HCT116 (cell line): Measurements from ENCODE around the gene OTOP3. TPM values are rescaled to one million over a fixed set of nuclear protein-coding genes. Genes with fewer than 3 reads are reported as not detected.

ENCODE experiments used
- ATAC-seq: fragments of 200-7000 bp; cut with Tn5 transposase; 2 replicates; pipeline ENCODE4 v1.9.1; 2020; ENCODE audit warnings: mild to moderate bottlenecking, moderate library complexity
- BruUV-seq: library from RNA; stranded (reverse); fragments of 400-500 nt; replicated peaks from 2 replicates; lab custom pipeline; 2021; lab: Mats Ljungman, UMichigan
- CTCF ChIA-PET: fragments of 300-600 bp; sonication (Branson Sonifier 250); formaldehyde crosslinking; loops from one replicate; lab custom pipeline; 2021; ENCODE audit warnings: antibody characterized with exemption; lab: Charles Lee
- POLR2A ChIA-PET: fragments of 300-600, 350-600 bp; sonication (Branson Sonifier 250); formaldehyde crosslinking; loops from one replicate; lab custom pipeline; 2021; ENCODE audit warnings: antibody characterized with exemption; lab: Charles Lee
- RAD21 ChIA-PET, 2 experiments: fragments of 300-600 bp; sonication (Branson Sonifier 250); formaldehyde crosslinking; loops; one replicate each; lab custom pipeline; 2023; ENCODE audit warnings: low total read pairs in 2 of 2; ENCODE audit not compliant: uncharacterized antibody in 2 of 2, unreplicated experiment in 2 of 2, low non-redundant PET in 1 of 2; lab: Charles Lee
- DNase-seq: peaks from one replicate; pipeline ENCODE4 v3.0.0-alpha.2; 2010; ENCODE audit warnings: low read depth, low spot score
- H2AFZ ChIP-seq: fragments of 200-600 bp; shearing (Covaris generic), sonication (generic); 2 replicates; pipeline ENCODE4 v1.6.1; 2017; ENCODE audit warnings: low read depth, mixed run types, mixed read lengths, antibody characterized with exemption, low read length; ENCODE audit not compliant: poor library complexity, severe bottlenecking
- H3K27ac ChIP-seq: 2 replicates; pipeline ENCODE4 v1.5.1; 2012; ENCODE audit warnings: low read depth, low read length
- H3K27me3 ChIP-seq: fragments of 200-600 bp; sonication (generic); 2 replicates; pipeline ENCODE4 v1.6.1; 2016; ENCODE audit warnings: mixed run types, low read length, mixed read lengths; ENCODE audit not compliant: insufficient read depth
- H3K36me3 ChIP-seq, 2 experiments: fragments of 200-500 bp in 1 of 2; fragments of 200-600 bp in 1 of 2; sonication (Bioruptor generic) in 1 of 2; sonication (generic) in 1 of 2; 2 replicates each; pipeline versions ENCODE4 v1.5.1 to v1.6.1; 2014 to 2016; ENCODE audit warnings: low read length in 2 of 2, inconsistent platforms in 1 of 2, mixed read lengths in 1 of 2, mixed run types in 1 of 2; ENCODE audit not compliant: insufficient read depth in 2 of 2, control insufficient read depth in 1 of 2
- H3K4me1 ChIP-seq, 2 experiments: fragments of 200-600 bp in 1 of 2; sonication (generic) in 1 of 2; 2 replicates each; pipeline versions ENCODE4 v1.5.1 to v1.6.1; 2012 to 2017; ENCODE audit warnings: low read length in 2 of 2, inconsistent platforms in 1 of 2, mild to moderate bottlenecking in 1 of 2, mixed read lengths in 1 of 2, mixed run types in 1 of 2, moderate library complexity in 1 of 2; ENCODE audit not compliant: insufficient read depth in 2 of 2, control insufficient read depth in 1 of 2
- H3K4me2 ChIP-seq: fragments of 200-600 bp; sonication (generic); 2 replicates; pipeline ENCODE4 v1.6.1; 2017; ENCODE audit warnings: mixed run types, low read length, mixed read lengths
- H3K4me3 ChIP-seq, 2 experiments: fragments of 200-600 bp in 1 of 2; sonication (generic) in 1 of 2; replicated peaks in 1 of 2; 2 replicates each; pipeline ENCODE4 v1.5.1; 2011 to 2016; ENCODE audit warnings: low read length in 2 of 2, control low read depth in 1 of 2, low read depth in 1 of 2, mild to moderate bottlenecking in 1 of 2, mixed read lengths in 1 of 2, mixed run types in 1 of 2
- H3K79me2 ChIP-seq: fragments of 200-600 bp; sonication (generic); 2 replicates; pipeline ENCODE4 v1.6.1; 2017; ENCODE audit warnings: mild to moderate bottlenecking, mixed run types, low read length, moderate library complexity, mixed read lengths; ENCODE audit not compliant: insufficient read depth
- H3K9ac ChIP-seq: fragments of 200-600 bp; sonication (generic); 2 replicates; pipeline ENCODE4 v1.6.1; 2016; ENCODE audit warnings: low read length, mixed read lengths
- H3K9me2 ChIP-seq: fragments of 200-600 bp; sonication (generic), shearing (Covaris generic); 2 replicates; pipeline ENCODE4 v1.6.1; 2017; ENCODE audit warnings: mixed run types, mild to moderate bottlenecking, moderate library complexity; ENCODE audit not compliant: insufficient read depth
- H3K9me3 ChIP-seq, 2 experiments: fragments of 200-500 bp in 1 of 2; fragments of 200-600 bp in 1 of 2; sonication (Bioruptor generic) in 1 of 2; sonication (generic) in 1 of 2; 2 replicates each; pipeline ENCODE4 v1.6.1; 2014 to 2017; ENCODE audit warnings: low read length in 2 of 2, mixed read lengths in 2 of 2, inconsistent platforms in 1 of 2, low read depth in 1 of 2, mild to moderate bottlenecking in 1 of 2, mixed run types in 1 of 2, moderate library complexity in 1 of 2; ENCODE audit not compliant: control insufficient read depth in 1 of 2, insufficient read depth in 1 of 2
- H4K20me1 ChIP-seq: fragments of 200-600 bp; sonication (generic), shearing (Covaris generic); 2 replicates; pipeline ENCODE4 v1.6.1; 2017; ENCODE audit warnings: mixed run types, mild to moderate bottlenecking, moderate library complexity; ENCODE audit not compliant: insufficient read depth
- CBX3 ChIP-seq: IDR thresholded peaks from 2 replicates; pipeline ENCODE4 v1.6.1; 2012; ENCODE audit warnings: low read depth
- ELF1 ChIP-seq: IDR thresholded peaks from 2 replicates; pipeline ENCODE4 v1.6.1; 2012; ENCODE audit warnings: low read depth, borderline replicate concordance
- EZH2 ChIP-seq: fragments of 200-600 bp; sonication (generic); IDR thresholded peaks from 2 replicates; pipeline ENCODE4 v1.6.1; 2017; ENCODE audit warnings: antibody characterized with exemption, mixed run types
- JUND ChIP-seq: IDR thresholded peaks from 2 replicates; pipeline ENCODE4 v1.6.1; 2012
- POLR2A ChIP-seq: IDR thresholded peaks from 2 replicates; pipeline ENCODE4 v1.7.0; 2011; ENCODE audit warnings: borderline replicate concordance; ENCODE audit not compliant: insufficient read depth, insufficient read length; ENCODE audit errors: extremely low read depth
- SRF ChIP-seq: IDR thresholded peaks from 2 replicates; pipeline ENCODE4 v1.6.1; 2012; ENCODE audit warnings: low read depth
- TCF7L2 ChIP-seq: IDR thresholded peaks from 2 replicates; pipeline ENCODE4 v1.7.0; 2011; ENCODE audit warnings: borderline replicate concordance, inconsistent platforms; ENCODE audit not compliant: insufficient read depth, insufficient read length; ENCODE audit errors: extremely low read depth
- YY1 ChIP-seq: IDR thresholded peaks from 2 replicates; pipeline ENCODE4 v1.6.1; 2011; ENCODE audit warnings: low read length, low read depth, moderate library complexity, mild to moderate bottlenecking; ENCODE audit not compliant: insufficient replicate concordance; ENCODE audit errors: extremely low read depth
- ZFX ChIP-seq: fragments of 450-650 bp; IDR thresholded peaks from 2 replicates; pipeline ENCODE4 v1.6.1; 2017
- intact Hi-C: fragments of 100-400 bp; cut with micrococcal nuclease; formaldehyde crosslinking; loops from 2 replicates; pipeline ENCODE4 v1.10.0; 2022
- total RNA-seq: library from RNA; stranded (reverse); gene quantifications from one replicate; pipeline ENCODE4 v1.2.1, GENCODE V29; 2021; ENCODE audit not compliant: unreplicated experiment
- TF ChIP-seq, protein P1 (sequence below): IDR thresholded peaks from 2 replicates; pipeline ENCODE4 v1.6.1; 2011; ENCODE audit warnings: mild to moderate bottlenecking, low read length, moderate library complexity; ENCODE audit not compliant: insufficient replicate concordance; ENCODE audit errors: extremely low read depth

Gene OTOP3
- total RNA-seq, 1 experiment from 2014 or later = not detected

DNA sequence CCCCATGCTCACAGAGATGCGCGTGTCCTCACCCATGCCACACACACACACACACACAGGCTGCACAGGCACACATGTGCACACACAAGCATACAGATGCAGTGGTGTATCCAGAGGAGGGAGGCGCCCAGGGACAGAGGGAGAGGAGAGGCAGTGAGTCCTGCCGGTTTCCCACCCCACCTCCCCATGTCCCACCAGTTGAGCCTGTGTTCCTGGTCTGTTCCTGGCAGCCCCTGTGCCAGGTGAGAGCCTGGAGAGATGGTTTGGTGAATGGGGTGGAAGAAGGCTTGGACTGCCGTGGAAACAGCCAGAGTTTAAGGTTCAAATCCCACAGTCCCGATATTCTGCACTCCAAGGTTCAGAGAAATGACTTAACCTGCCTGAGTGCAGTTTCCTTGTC, 32.0 kb upstream of the OTOP3 start:
- Histone ChIP-seq H3K4me3 (no peak overlapping the region), H3K9me3 (no peaks in the 10 kb centered on the region), H3K27me3 (no peaks in the 10 kb centered on the region), H3K4me1 (peaks cover 3 to 26% of the 10 kb centered on the region in 2 experiments), H3K79me2 (no peaks in the 10 kb centered on the region), H3K36me3 (no peaks in the 10 kb centered on the region), H3K9me2 (no peaks in the 10 kb centered on the region), H4K20me1 (no peaks in the 10 kb centered on the region), H3K27ac (no peak overlapping the region; the same call in 1 of the 2 replicates), H2AFZ (no peak overlapping the region), H3K4me2 (no peak overlapping the region), H3K9ac (no peak overlapping the region)
- no peak for DNase-seq
- intact Hi-C loops = no loop called here
- ChIA-PET CTCF (no interaction called here), RAD21 (no interaction called here), POLR2A (no interaction called here)
- ATAC-seq = no peak
- BruUV-seq = no TSS peak
- no peak for TF ChIP-seq YY1
- TF ChIP-seq CBX3 = no peak
- TF ChIP-seq ELF1 = no peak
- TF ChIP-seq, protein P1, sequence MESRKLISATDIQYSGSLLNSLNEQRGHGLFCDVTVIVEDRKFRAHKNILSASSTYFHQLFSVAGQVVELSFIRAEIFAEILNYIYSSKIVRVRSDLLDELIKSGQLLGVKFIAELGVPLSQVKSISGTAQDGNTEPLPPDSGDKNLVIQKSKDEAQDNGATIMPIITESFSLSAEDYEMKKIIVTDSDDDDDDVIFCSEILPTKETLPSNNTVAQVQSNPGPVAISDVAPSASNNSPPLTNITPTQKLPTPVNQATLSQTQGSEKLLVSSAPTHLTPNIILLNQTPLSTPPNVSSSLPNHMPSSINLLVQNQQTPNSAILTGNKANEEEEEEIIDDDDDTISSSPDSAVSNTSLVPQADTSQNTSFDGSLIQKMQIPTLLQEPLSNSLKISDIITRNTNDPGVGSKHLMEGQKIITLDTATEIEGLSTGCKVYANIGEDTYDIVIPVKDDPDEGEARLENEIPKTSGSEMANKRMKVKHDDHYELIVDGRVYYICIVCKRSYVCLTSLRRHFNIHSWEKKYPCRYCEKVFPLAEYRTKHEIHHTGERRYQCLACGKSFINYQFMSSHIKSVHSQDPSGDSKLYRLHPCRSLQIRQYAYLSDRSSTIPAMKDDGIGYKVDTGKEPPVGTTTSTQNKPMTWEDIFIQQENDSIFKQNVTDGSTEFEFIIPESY = no peak
- no peak for TF ChIP-seq POLR2A
- TF ChIP-seq SRF = no peak

DNA sequence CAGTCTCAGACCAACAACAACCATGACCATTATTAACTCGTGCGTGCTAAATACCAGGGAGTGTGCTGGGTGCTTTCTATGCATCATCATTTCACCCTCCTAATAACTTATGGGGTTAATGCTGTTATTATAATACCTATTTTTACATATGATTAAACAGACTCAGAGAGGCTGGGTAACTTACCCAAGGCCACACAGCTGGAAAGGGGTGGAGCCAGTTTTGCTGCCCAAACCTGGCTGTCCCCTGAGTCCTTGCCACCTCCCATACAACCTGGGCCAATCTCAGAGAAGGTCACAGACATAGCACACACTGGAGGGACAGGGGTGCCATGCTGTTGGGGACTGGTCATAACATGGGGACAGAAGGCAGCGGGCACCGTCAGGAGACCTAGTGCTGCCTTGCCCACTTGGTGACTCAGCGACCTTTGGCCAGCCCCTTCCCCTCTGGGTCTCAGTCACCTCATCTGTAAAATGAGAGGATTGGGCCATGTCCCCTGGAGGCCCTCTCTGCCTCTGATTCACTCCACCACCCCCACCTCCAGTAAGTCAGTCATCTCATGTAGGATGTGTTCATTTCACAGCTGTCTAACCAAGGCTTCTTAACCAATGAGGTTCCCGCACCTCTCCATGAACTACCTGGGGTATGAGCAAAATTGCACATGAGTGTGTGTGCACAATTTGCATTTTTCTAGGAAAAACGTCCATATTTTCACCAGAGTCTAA, 30.9 kb upstream of the OTOP3 start:
- Histone ChIP-seq H3K36me3 (no peaks in the 10 kb centered on the region), H3K9ac (no peak overlapping the region), H3K4me2 (no peak overlapping the region), H4K20me1 (no peaks in the 10 kb centered on the region), H3K4me1 (peaks cover 3 to 30% of the 10 kb centered on the region in 2 experiments), H3K4me3 (no peak overlapping the region), H3K79me2 (no peaks in the 10 kb centered on the region), H3K9me3 (no peaks in the 10 kb centered on the region), H3K27me3 (no peaks in the 10 kb centered on the region), H3K27ac (no peak overlapping the region), H3K9me2 (no peaks in the 10 kb centered on the region), H2AFZ (no peak overlapping the region)
- TF ChIP-seq TCF7L2 = no peak
- no peak for TF ChIP-seq EZH2
- no peak for TF ChIP-seq ZFX
- TF ChIP-seq JUND = no peak
- no peak for TF ChIP-seq YY1
- ChIA-PET RAD21 (no interaction called here), CTCF (no interaction called here), POLR2A (interaction anchor here (2.0 to 2.3 kb wide), 2 partner anchors 9 to 32 kb away, joined by 6 to 15 read pairs; partner anchors contain the start of gene FDXR)
- intact Hi-C loops = no loop called here
- DNase-seq (no peak), ATAC-seq (0 out of 2 replicates have a peak, but pooled peaks have one; percentile 32)
- no TSS peak for BruUV-seq
